Keratinocyte (primary cell): ENCODE data around the gene LIPH. TPM values are rescaled to one million over a fixed set of nuclear protein-coding genes. Genes with fewer than 3 reads are reported as not detected.

Source experiments
- DNase-seq: peaks from one replicate; pipeline ENCODE4 v3.0.0-alpha.2; 2011; ENCODE audit warnings: low read depth, missing footprints, low spot score
- FAIRE-seq: peaks from 2 replicates; lab custom pipeline; 2011; peaks lifted over from hg19 to GRCh38; lab: Jason Lieb, UNC
- H2AFZ ChIP-seq: 2 replicates; pipeline ENCODE4 v1.6.0; 2012; ENCODE audit warnings: low read length, control low read depth, inconsistent platforms; ENCODE audit not compliant: control insufficient read depth
- H3K27ac ChIP-seq: 2 replicates; pipeline ENCODE4 v1.5.1; 2011; ENCODE audit warnings: low read length; ENCODE audit not compliant: control insufficient read depth, insufficient read depth
- H3K27me3 ChIP-seq: 3 replicates; pipeline ENCODE4 v1.6.0; 2011; ENCODE audit warnings: low read length; ENCODE audit not compliant: control insufficient read depth, insufficient read depth; ENCODE audit errors: extremely low read depth
- H3K36me3 ChIP-seq, 2 experiments: 2 replicates in 1 of 2; 3 replicates in 1 of 2; pipeline ENCODE4 v1.5.1; 2011; ENCODE audit warnings: low read length in 2 of 2, mild to moderate bottlenecking in 1 of 2; ENCODE audit not compliant: control insufficient read depth in 2 of 2, insufficient read depth in 2 of 2; ENCODE audit errors: extremely low read depth in 1 of 2
- H3K4me1 ChIP-seq: 3 replicates; pipeline ENCODE4 v1.5.1; 2011; ENCODE audit warnings: low read length; ENCODE audit not compliant: control insufficient read depth, insufficient read depth; ENCODE audit errors: extremely low read depth
- H3K4me2 ChIP-seq: 3 replicates; pipeline ENCODE4 v1.6.0; 2011; ENCODE audit warnings: low read depth, low read length; ENCODE audit not compliant: control insufficient read depth, insufficient read depth; ENCODE audit errors: extremely low read depth
- H3K4me3 ChIP-seq, 3 experiments: fragments of 200-600 bp in 1 of 3; sonication (generic) in 1 of 3; 2 replicates in 2 of 3; 3 replicates in 1 of 3; pipeline ENCODE4 v1.5.1; 2011 to 2016; ENCODE audit warnings: low read length in 3 of 3, mild to moderate bottlenecking in 3 of 3, control low read depth in 2 of 3, inconsistent platforms in 1 of 3, low read depth in 1 of 3, mixed read lengths in 1 of 3, mixed run types in 1 of 3, moderate library complexity in 1 of 3; ENCODE audit not compliant: control insufficient read depth in 2 of 3, insufficient read depth in 2 of 3; ENCODE audit errors: extremely low read depth in 1 of 3
- H3K79me2 ChIP-seq: 2 replicates; pipeline ENCODE4 v1.6.0; 2012; ENCODE audit warnings: low read length; ENCODE audit not compliant: control insufficient read depth, insufficient read depth
- H3K9ac ChIP-seq: 3 replicates; pipeline ENCODE4 v1.6.0; 2011; ENCODE audit warnings: low read length; ENCODE audit not compliant: control insufficient read depth, insufficient read depth; ENCODE audit errors: extremely low read depth
- H3K9me1 ChIP-seq: 3 replicates; pipeline ENCODE4 v1.6.0; 2011; ENCODE audit warnings: low read length; ENCODE audit not compliant: control insufficient read depth, insufficient read depth; ENCODE audit errors: extremely low read depth
- H3K9me3 ChIP-seq: 2 replicates; pipeline ENCODE4 v1.5.1; 2012; ENCODE audit warnings: low read depth, low read length; ENCODE audit not compliant: control insufficient read depth
- H4K20me1 ChIP-seq: 3 replicates; pipeline ENCODE4 v1.6.0; 2011; ENCODE audit warnings: low read length; ENCODE audit not compliant: control insufficient read depth, insufficient read depth; ENCODE audit errors: extremely low read depth
- CTCF ChIP-seq, 3 experiments: IDR thresholded peaks in 1 of 3; conservative IDR thresholded peaks in 1 of 3; optimal IDR thresholded peaks in 1 of 3; 2 replicates in 2 of 3; 3 replicates in 1 of 3; pipeline versions ENCODE3 to v1.5.1; 2011; ENCODE audit warnings: low read length in 3 of 3, mild to moderate bottlenecking in 3 of 3, moderate library complexity in 2 of 3, control low read depth in 1 of 3, inconsistent platforms in 1 of 3; ENCODE audit not compliant: insufficient read depth in 2 of 3; ENCODE audit errors: extremely low read depth in 1 of 3
- EZH2 ChIP-seq: IDR thresholded peaks from one replicate; pipeline ENCODE4 v1.6.1; 2012; ENCODE audit warnings: inconsistent platforms, mild to moderate bottlenecking, low read length, moderate library complexity
- dilution Hi-C: fragments of 300-500 bp; cut with MboI; formaldehyde crosslinking; loops from one replicate; pipeline ENCODE4 v1.7.0; 2020; ENCODE audit warnings: low sequenced_read_pairs; ENCODE audit not compliant: extremely low pct_ligation_motif_present
- polyA plus RNA-seq, 5 experiments: library from polyadenylated mRNA; depleted of rRNA in 3 of 5; stranded (reverse) in 3 of 5; stranded (forward) in 1 of 5; unstranded in 1 of 5; fragments of >200 nt; gene quantifications; 1 replicate in 1 of 5; 2 replicates in 3 of 5; 3 replicates in 1 of 5; pipeline versions ENCODE4 v1.2.1 to v1.2.3, GENCODE V29; 2011 to 2012; ENCODE audit warnings: missing spikeins in 2 of 5, low read depth in 1 of 5, low replicate concordance in 1 of 5

The LIPH gene
- polyA plus RNA-seq, 1 donor (not counting 4 experiments of a cell fraction or from before 2014, with no cell fraction given): 1.1 TPM

- H3K9ac ChIP-seq: no peak overlapping the region
- H4K20me1 ChIP-seq: no peaks in the 10 kb centered on the region
- TF ChIP-seq CTCF (optimal IDR thresholded peaks at IDR 0.05 in 1 of 3, IDR thresholded peaks at IDR 0.05 in 1 of 3, conservative IDR thresholded peaks at IDR 0.05 in 1 of 3; ENCODE audit: extremely low read depth in 1 of 3, insufficient read depth in 2 of 3, low read length in 3 of 3) (no peak), EZH2 (no peak)
- DNase-seq (no peak), FAIRE-seq (no peak)
- no peaks in the 10 kb centered on the region for H3K9me3 ChIP-seq
- H3K4me1 ChIP-seq: no peaks in the 10 kb centered on the region
- H3K4me2 ChIP-seq: no peak overlapping the region
- no peak overlapping the region for H3K27ac ChIP-seq
- H3K36me3 ChIP-seq: peaks cover 0 to 9% of the 10 kb centered on the region in 2 experiments
- dilution Hi-C loops: no loop called here
- no peak overlapping the region for H3K4me3 ChIP-seq
- H3K9me1 ChIP-seq: no peaks in the 10 kb centered on the region
- H3K27me3 ChIP-seq: no peaks in the 10 kb centered on the region
- no peak overlapping the region for H2AFZ ChIP-seq
- H3K79me2 ChIP-seq: no peaks in the 10 kb centered on the region
Measured at GRCh38 chr3:185473290-185473815, 79.0 kb downstream of the LIPH start.

- H3K4me2 ChIP-seq: no peak overlapping the region
- no peaks in the 10 kb centered on the region for H3K9me1 ChIP-seq
- no peaks in the 10 kb centered on the region for H4K20me1 ChIP-seq
- H3K27ac ChIP-seq: no peak overlapping the region
- peaks cover 0 to 7% of the 10 kb centered on the region in 2 experiments for H3K36me3 ChIP-seq
- no peak overlapping the region for H2AFZ ChIP-seq
- no peak overlapping the region for H3K4me3 ChIP-seq
- dilution Hi-C loops: no loop called here
- no peak overlapping the region for H3K9ac ChIP-seq
- no peaks in the 10 kb centered on the region for H3K9me3 ChIP-seq
- DNase-seq: no peak
- H3K79me2 ChIP-seq: no peaks in the 10 kb centered on the region
- no peaks in the 10 kb centered on the region for H3K4me1 ChIP-seq
- FAIRE-seq: no peak
- no peaks in the 10 kb centered on the region for H3K27me3 ChIP-seq
- TF ChIP-seq CTCF (optimal IDR thresholded peaks at IDR 0.05 in 1 of 3, IDR thresholded peaks at IDR 0.05 in 1 of 3, conservative IDR thresholded peaks at IDR 0.05 in 1 of 3; ENCODE audit: extremely low read depth in 1 of 3, insufficient read depth in 2 of 3, low read length in 3 of 3) (no peak), EZH2 (no peak)
Measured at GRCh38 chr3:185470323-185470722, 82.1 kb downstream of the LIPH start.
